Activated CD4-positive, alpha-beta T cell treated with anti-CD3 and anti-CD28 coated beads, Interleukin-2, amount 50 U/mL, for 16 hours (primary cell): ENCODE measurements around the gene GJC2.

ENCODE experiments used
- DNase-seq: peaks from one replicate; pipeline ENCODE4 v3.0.0-alpha.2; 2020

The GJC2 gene

GRCh38 chr1:228117335-228117734 is 32.4 kb upstream of the GJC2 start:
- DNase-seq = no peak

- DNase-seq = no peak
These were observed 31.7 kb upstream of the GJC2 start for GRCh38 chr1:228118040-228118439.

GRCh38 chr1:228120351-228120750 is 29.4 kb upstream of the GJC2 start:
- DNase-seq = no peak

GRCh38 chr1:228120857-228121489 is 28.8 kb upstream of the GJC2 start:
- DNase-seq = no peak

- DNase-seq = no peak
These were observed 26.7 kb upstream of the GJC2 start for GRCh38 chr1:228122921-228123441.

- DNase-seq = no peak
These were observed 26.2 kb upstream of the GJC2 start for GRCh38 chr1:228123505-228123904.

GRCh38 chr1:228125185-228125584 is 24.5 kb upstream of the GJC2 start:
- no peak for DNase-seq

GRCh38 chr1:228131766-228132165 is 18.0 kb upstream of the GJC2 start:
- no peak for DNase-seq

GRCh38 chr1:228134591-228134990 is 15.1 kb upstream of the GJC2 start:
- DNase-seq = no peak

GRCh38 chr1:228136901-228137300 is 12.8 kb upstream of the GJC2 start:
- DNase-seq = no peak

GRCh38 chr1:228139406-228139930 is 10.3 kb upstream of the GJC2 start:
- DNase-seq = no peak

- peak; percentile 100 for DNase-seq
These were observed 9.6 kb upstream of the GJC2 start, which contains the start of gene GUK1 for GRCh38 chr1:228139931-228140723. GUK1 (plus strand) TSS chr1:228140279; CDS start chr1:228140303, 24 bp downstream.

GRCh38 chr1:228140724-228141225 is 9.0 kb upstream of the GJC2 start:
- no peak for DNase-seq

- peak; percentile 41 for DNase-seq
These were observed 8.3 kb upstream of the GJC2 start for GRCh38 chr1:228141226-228142044.

- DNase-seq = no peak
These were observed 7.5 kb upstream of the GJC2 start for GRCh38 chr1:228142155-228142691.

GRCh38 chr1:228142701-228143136 is 7.0 kb upstream of the GJC2 start:
- DNase-seq = no peak

- DNase-seq = no peak
These were observed 6.1 kb upstream of the GJC2 start for GRCh38 chr1:228143480-228144192.

GRCh38 chr1:228144193-228144992 is 5.3 kb upstream of the GJC2 start:
- no peak for DNase-seq

GRCh38 chr1:228144993-228145343 is 4.8 kb upstream of the GJC2 start:
- DNase-seq = no peak

- no peak for DNase-seq
These were observed 4.0 kb upstream of the GJC2 start for GRCh38 chr1:228145463-228146416.
